Stomach (tissue), 4 donors: ENCODE data around the gene LCE5A.

Experiments
- CTCF ChIP-seq, 7 experiments: fragments of 450-650 bp in 4 of 7; fragments of 200-600 bp in 3 of 7; sonication (generic) in 3 of 7; IDR thresholded peaks; one replicate each; pipeline ENCODE4 v1.5.1; 2016 to 2019; ENCODE audit warnings: antibody characterized with exemption in 7 of 7, control low read depth in 2 of 7, mild to moderate bottlenecking in 1 of 7
- EP300 ChIP-seq: sonication (generic); formaldehyde crosslinking; IDR thresholded peaks from one replicate; pipeline ENCODE4 v1.6.1; 2017; ENCODE audit warnings: antibody characterized with exemption
- POLR2A ChIP-seq, 4 donors: fragments of 450-650 bp; IDR thresholded peaks; one replicate each; pipeline ENCODE4 v1.6.1; 2016; ENCODE audit warnings: antibody characterized with exemption in 4 of 4, control low read depth in 2 of 4, mild to moderate bottlenecking in 1 of 4, moderate library complexity in 1 of 4
- POLR2AphosphoS5 ChIP-seq, 3 donors: sonication (generic); formaldehyde crosslinking; IDR thresholded peaks; one replicate each; pipeline ENCODE4 v1.6.1; 2016; ENCODE audit warnings: antibody characterized with exemption in 3 of 3

GRCh38 chr1:152486400-152487006, 24.1 kb upstream of the LCE5A start:
- no peak for TF ChIP-seq CTCF (IDR thresholded peaks at IDR 0.05)
- TF ChIP-seq POLR2A (IDR thresholded peaks at IDR 0.05), result no peak
- TF ChIP-seq EP300, result no peak
- no peak for TF ChIP-seq POLR2AphosphoS5 (IDR thresholded peaks at IDR 0.05)
